Measurements from ENCODE around the gene TSTD1. TPM values are rescaled to one million over a fixed set of nuclear protein-coding genes. Genes with fewer than 3 reads are reported as not detected.

Gene TSTD1
- total and polyA plus RNA-seq, 2 donors (not counting 1 experiment from before 2014, with no cell fraction given): 0.24 to 0.66 TPM

DNA sequence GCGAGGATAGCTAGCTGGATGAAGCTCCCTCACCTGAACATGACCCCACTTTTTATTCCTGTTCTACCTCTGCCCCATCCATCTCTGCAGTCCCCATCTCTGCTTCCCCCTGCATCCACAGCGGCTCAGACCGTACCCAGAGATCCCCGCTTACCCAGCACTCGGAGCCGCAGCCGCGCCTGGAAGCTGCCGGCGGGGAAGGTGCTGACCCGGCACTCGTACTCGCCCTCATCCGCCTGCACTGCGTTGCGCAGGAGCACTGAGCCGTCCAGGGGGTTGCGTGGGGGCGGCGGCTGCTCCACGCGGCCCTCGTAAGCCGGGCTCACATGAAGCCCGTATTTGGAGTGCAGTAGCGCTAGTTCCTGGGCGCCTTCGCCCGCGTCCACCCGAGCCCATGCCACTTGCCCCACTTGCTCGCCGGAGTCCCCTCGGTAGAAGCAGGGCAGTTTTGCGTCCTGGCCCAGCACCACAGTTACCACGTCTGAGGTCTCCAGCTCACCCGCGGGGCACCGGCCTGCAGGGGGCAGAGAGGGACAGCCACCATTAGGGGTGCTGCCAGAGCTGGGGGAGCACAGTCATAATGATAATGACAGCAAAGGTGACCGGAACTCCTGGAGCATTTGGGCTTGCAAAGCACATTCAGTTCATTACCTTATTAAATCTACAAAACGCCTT lies 40.8 kb upstream of the TSTD1 start:
- no peak for TF ChIP-seq EZH2 (IDR thresholded peaks at IDR 0.05; ENCODE audit: low read length, missing control alignments)
- TF ChIP-seq, protein P1, sequence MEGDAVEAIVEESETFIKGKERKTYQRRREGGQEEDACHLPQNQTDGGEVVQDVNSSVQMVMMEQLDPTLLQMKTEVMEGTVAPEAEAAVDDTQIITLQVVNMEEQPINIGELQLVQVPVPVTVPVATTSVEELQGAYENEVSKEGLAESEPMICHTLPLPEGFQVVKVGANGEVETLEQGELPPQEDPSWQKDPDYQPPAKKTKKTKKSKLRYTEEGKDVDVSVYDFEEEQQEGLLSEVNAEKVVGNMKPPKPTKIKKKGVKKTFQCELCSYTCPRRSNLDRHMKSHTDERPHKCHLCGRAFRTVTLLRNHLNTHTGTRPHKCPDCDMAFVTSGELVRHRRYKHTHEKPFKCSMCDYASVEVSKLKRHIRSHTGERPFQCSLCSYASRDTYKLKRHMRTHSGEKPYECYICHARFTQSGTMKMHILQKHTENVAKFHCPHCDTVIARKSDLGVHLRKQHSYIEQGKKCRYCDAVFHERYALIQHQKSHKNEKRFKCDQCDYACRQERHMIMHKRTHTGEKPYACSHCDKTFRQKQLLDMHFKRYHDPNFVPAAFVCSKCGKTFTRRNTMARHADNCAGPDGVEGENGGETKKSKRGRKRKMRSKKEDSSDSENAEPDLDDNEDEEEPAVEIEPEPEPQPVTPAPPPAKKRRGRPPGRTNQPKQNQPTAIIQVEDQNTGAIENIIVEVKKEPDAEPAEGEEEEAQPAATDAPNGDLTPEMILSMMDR (conservative IDR thresholded peaks at IDR 0.05 in 1 of 2, IDR thresholded peaks at IDR 0.05 in 1 of 2; ENCODE audit: low read depth in 1 of 2, low read length in 2 of 2): no peak
- H2AFZ ChIP-seq (ENCODE audit: low read length): no peak overlapping the region
- peaks cover 15% of the 10 kb centered on the region for H3K4me1 ChIP-seq (ENCODE audit: control insufficient read depth, extremely low read depth, insufficient read depth, low read length)
- no peaks in the 10 kb centered on the region for H3K27me3 ChIP-seq (ENCODE audit: control insufficient read depth, insufficient read depth, low read length)
- no peaks in the 10 kb centered on the region for H3K36me3 ChIP-seq (ENCODE audit: control insufficient read depth, insufficient read depth, low read length)
- H3K9ac ChIP-seq (ENCODE audit: insufficient read depth, low read length): no peak overlapping the region
- no peak for DNase-seq (ENCODE audit: low read depth in 2 of 2)
- H3K79me2 ChIP-seq (ENCODE audit: control insufficient read depth, insufficient read depth, low read length): no peaks in the 10 kb centered on the region
- H3K4me3 ChIP-seq (replicated peaks in 1 of 4; ENCODE audit: control extremely low read depth in 1 of 4, insufficient read depth in 1 of 4, low read depth in 3 of 4, low read length in 4 of 4): no peak overlapping the region
- no peak overlapping the region for H3K4me2 ChIP-seq (ENCODE audit: extremely low read depth, insufficient read depth, low read length)
- H3K27ac ChIP-seq (ENCODE audit: insufficient read depth, low read length): no peak overlapping the region
- H4K20me1 ChIP-seq (ENCODE audit: control insufficient read depth, extremely low read depth, insufficient read depth, low read length): no peaks in the 10 kb centered on the region
- no peaks in the 10 kb centered on the region for H3K9me3 ChIP-seq (ENCODE audit: control insufficient read depth, insufficient read depth, low read depth, low read length)

DNA sequence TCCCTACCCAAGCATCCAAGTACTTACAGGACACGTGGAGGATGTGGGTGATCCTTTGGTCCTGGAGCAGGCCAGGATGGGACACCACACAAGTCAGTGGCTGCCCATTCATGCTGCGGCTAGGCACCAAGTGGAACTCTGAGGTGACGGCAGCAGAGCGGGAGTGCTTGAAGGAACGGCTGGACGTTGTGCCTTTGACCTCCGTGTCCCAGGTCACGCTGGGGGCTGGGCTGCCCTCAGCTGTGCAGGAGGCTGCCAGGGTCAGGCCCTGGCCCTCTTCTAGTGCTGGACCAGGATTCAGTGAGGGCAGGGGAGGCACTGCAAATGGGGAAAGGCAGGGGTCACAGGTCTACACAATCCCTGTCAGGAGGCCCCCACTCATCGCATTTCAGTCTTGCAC lies 38.7 kb upstream of the TSTD1 start:
- no peak for DNase-seq (ENCODE audit: low read depth in 2 of 2)
- TF ChIP-seq, protein P1 (conservative IDR thresholded peaks at IDR 0.05 in 1 of 2, IDR thresholded peaks at IDR 0.05 in 1 of 2; ENCODE audit: low read depth in 1 of 2, low read length in 2 of 2): no peak
- TF ChIP-seq EZH2 (IDR thresholded peaks at IDR 0.05; ENCODE audit: low read length, missing control alignments): no peak
- Histone ChIP-seq H3K79me2 (ENCODE audit: control insufficient read depth, insufficient read depth, low read length) (no peaks in the 10 kb centered on the region), H3K9ac (ENCODE audit: insufficient read depth, low read length) (no peak overlapping the region), H3K9me3 (ENCODE audit: control insufficient read depth, insufficient read depth, low read depth, low read length) (no peaks in the 10 kb centered on the region), H3K36me3 (ENCODE audit: control insufficient read depth, insufficient read depth, low read length) (no peaks in the 10 kb centered on the region), H2AFZ (ENCODE audit: low read length) (no peak overlapping the region), H3K27ac (ENCODE audit: insufficient read depth, low read length) (no peak overlapping the region), H3K4me3 (replicated peaks in 1 of 4; ENCODE audit: control extremely low read depth in 1 of 4, insufficient read depth in 1 of 4, low read depth in 3 of 4, low read length in 4 of 4) (no peak overlapping the region), H3K27me3 (ENCODE audit: control insufficient read depth, insufficient read depth, low read length) (no peaks in the 10 kb centered on the region), H3K4me2 (ENCODE audit: extremely low read depth, insufficient read depth, low read length) (no peak overlapping the region), H3K4me1 (ENCODE audit: control insufficient read depth, extremely low read depth, insufficient read depth, low read length) (no peaks in the 10 kb centered on the region), H4K20me1 (ENCODE audit: control insufficient read depth, extremely low read depth, insufficient read depth, low read length) (no peaks in the 10 kb centered on the region)

DNA sequence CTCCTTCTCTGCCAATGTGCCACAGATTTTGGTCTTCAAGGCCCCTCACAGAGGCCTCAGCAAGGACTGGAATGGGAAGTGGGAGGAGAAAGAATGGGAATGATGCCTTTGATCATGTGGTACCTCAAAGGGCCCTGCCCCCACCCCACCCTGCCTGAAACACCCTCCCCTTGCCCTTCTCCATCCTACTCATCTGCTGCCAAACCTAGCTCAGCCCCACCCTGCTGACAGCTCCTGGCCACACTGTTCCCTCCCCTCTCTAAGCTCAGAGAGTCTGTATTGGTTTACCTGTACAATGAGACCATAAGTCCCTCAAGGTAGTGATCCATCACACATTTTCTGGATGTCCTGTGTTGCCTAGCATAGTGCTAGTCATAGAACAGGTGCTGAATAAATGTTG lies 37.6 kb upstream of the TSTD1 start:
- H3K4me1 ChIP-seq (ENCODE audit: control insufficient read depth, extremely low read depth, insufficient read depth, low read length): no peaks in the 10 kb centered on the region
- H3K79me2 ChIP-seq (ENCODE audit: control insufficient read depth, insufficient read depth, low read length): no peaks in the 10 kb centered on the region
- no peaks in the 10 kb centered on the region for H4K20me1 ChIP-seq (ENCODE audit: control insufficient read depth, extremely low read depth, insufficient read depth, low read length)
- no peak overlapping the region for H3K27ac ChIP-seq (ENCODE audit: insufficient read depth, low read length)
- H3K4me3 ChIP-seq (replicated peaks in 1 of 4; ENCODE audit: control extremely low read depth in 1 of 4, insufficient read depth in 1 of 4, low read depth in 3 of 4, low read length in 4 of 4): no peak overlapping the region
- DNase-seq (ENCODE audit: low read depth in 2 of 2): no peak
- H2AFZ ChIP-seq (ENCODE audit: low read length): no peak overlapping the region
- H3K36me3 ChIP-seq (ENCODE audit: control insufficient read depth, insufficient read depth, low read length): no peaks in the 10 kb centered on the region
- no peaks in the 10 kb centered on the region for H3K9me3 ChIP-seq (ENCODE audit: control insufficient read depth, insufficient read depth, low read depth, low read length)
- H3K9ac ChIP-seq (ENCODE audit: insufficient read depth, low read length): no peak overlapping the region
- TF ChIP-seq, protein P1 (conservative IDR thresholded peaks at IDR 0.05 in 1 of 2, IDR thresholded peaks at IDR 0.05 in 1 of 2; ENCODE audit: low read depth in 1 of 2, low read length in 2 of 2): no peak
- no peak for TF ChIP-seq EZH2 (IDR thresholded peaks at IDR 0.05; ENCODE audit: low read length, missing control alignments)
- H3K4me2 ChIP-seq (ENCODE audit: extremely low read depth, insufficient read depth, low read length): no peak overlapping the region
- H3K27me3 ChIP-seq (ENCODE audit: control insufficient read depth, insufficient read depth, low read length): no peaks in the 10 kb centered on the region
